Adrenal gland (tissue), 5 donors: ENCODE data around the gene ALCAM.

Experiments used
- POLR2A ChIP-seq, 2 donors: fragments of 450-650 bp; IDR thresholded peaks; one replicate each; pipeline ENCODE4 v1.6.1; 2017; ENCODE audit warnings: antibody characterized with exemption in 2 of 2, mild to moderate bottlenecking in 2 of 2, moderate library complexity in 1 of 2
- TF ChIP-seq, protein P1 (sequence below), 6 experiments: fragments of 450-650 bp in 4 of 6; fragments of 200-600 bp in 2 of 6; sonication (generic) in 1 of 6; IDR thresholded peaks; 1 replicate in 5 of 6; 2 replicates in 1 of 6; pipeline versions ENCODE4 v1.5.1 to v1.8.0; 2016 to 2021; ENCODE audit warnings: antibody characterized with exemption in 6 of 6, mild to moderate bottlenecking in 2 of 6, moderate library complexity in 1 of 6
- donor health status: DM: no; HTN: no; CAD: no.

DNA sequence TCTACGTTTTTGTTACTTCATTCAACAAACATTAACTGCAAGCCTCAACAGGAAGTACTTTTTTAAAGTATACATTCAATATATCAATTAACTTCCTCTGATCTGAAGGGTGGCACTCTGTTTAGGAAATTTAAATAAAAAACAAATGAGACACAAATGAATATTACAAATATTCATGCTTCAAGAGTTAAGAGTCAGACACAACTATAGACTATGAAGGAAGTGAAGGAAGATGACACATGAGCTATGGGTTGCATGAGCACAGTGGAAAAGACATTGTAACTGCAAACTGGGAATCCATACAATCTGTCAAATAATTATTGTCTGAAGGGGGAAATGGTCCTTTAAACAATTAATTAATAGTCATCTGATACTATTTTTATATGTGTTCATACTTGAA, 26.8 kb upstream of the ALCAM start:
- TF ChIP-seq, protein P1, sequence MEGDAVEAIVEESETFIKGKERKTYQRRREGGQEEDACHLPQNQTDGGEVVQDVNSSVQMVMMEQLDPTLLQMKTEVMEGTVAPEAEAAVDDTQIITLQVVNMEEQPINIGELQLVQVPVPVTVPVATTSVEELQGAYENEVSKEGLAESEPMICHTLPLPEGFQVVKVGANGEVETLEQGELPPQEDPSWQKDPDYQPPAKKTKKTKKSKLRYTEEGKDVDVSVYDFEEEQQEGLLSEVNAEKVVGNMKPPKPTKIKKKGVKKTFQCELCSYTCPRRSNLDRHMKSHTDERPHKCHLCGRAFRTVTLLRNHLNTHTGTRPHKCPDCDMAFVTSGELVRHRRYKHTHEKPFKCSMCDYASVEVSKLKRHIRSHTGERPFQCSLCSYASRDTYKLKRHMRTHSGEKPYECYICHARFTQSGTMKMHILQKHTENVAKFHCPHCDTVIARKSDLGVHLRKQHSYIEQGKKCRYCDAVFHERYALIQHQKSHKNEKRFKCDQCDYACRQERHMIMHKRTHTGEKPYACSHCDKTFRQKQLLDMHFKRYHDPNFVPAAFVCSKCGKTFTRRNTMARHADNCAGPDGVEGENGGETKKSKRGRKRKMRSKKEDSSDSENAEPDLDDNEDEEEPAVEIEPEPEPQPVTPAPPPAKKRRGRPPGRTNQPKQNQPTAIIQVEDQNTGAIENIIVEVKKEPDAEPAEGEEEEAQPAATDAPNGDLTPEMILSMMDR (IDR thresholded peaks at IDR 0.05): no peak
- TF ChIP-seq POLR2A (IDR thresholded peaks at IDR 0.05): no peak
